ENCODE data around the gene GHRH.

GHRH gene

GRCh38 chr20:37259865-37260264 lies 1.7 kb downstream of the GHRH start:
- POLR2A ChIA-PET, result no interaction called here
- no peak for DNase-seq (ENCODE audit: extremely low spot score)
- TF ChIP-seq SUZ12 (IDR thresholded peaks at IDR 0.05), result no peak
- no peak for TF ChIP-seq FOXM1 (IDR thresholded peaks at IDR 0.05; ENCODE audit: borderline replicate concordance)
- CTCF ChIA-PET, result interaction anchor here (1.2 to 1.7 kb wide), 2 partner anchors 10 to 68 kb away, joined by 3 to 5 read pairs; no protein-coding TSS in a partner anchor

GRCh38 chr20:37259031-37259430 lies 2.6 kb downstream of the GHRH start:
- no peak for DNase-seq (ENCODE audit: extremely low spot score)
- ChIA-PET CTCF (interaction anchor here (0.8 to 1.7 kb wide), 2 partner anchors 11 to 64 kb away, joined by 3 to 5 read pairs; no protein-coding TSS in a partner anchor), POLR2A (no interaction called here)
- TF ChIP-seq L3MBTL2 (conservative IDR thresholded peaks at IDR 0.05) (no peak), ARNT (IDR thresholded peaks at IDR 0.05) (no peak), TARDBP (IDR thresholded peaks at IDR 0.05) (no peak), SP1 (IDR thresholded peaks at IDR 0.05) (no peak), BHLHE40 (IDR thresholded peaks at IDR 0.05; ENCODE audit: borderline replicate concordance) (no peak), FOXM1 (IDR thresholded peaks at IDR 0.05; ENCODE audit: borderline replicate concordance) (no peak)

- no peak for TF ChIP-seq CTBP1 (IDR thresholded peaks at IDR 0.05; ENCODE audit: borderline replicate concordance)
- TF ChIP-seq FOXK2 (IDR thresholded peaks at IDR 0.05), result no peak
- TF ChIP-seq ARNT (IDR thresholded peaks at IDR 0.05), result no peak
- no peak for TF ChIP-seq TARDBP (IDR thresholded peaks at IDR 0.05)
- TF ChIP-seq SP1 (IDR thresholded peaks at IDR 0.05), result no peak
- no peak for TF ChIP-seq NFRKB (IDR thresholded peaks at IDR 0.05)
- TF ChIP-seq L3MBTL2 (conservative IDR thresholded peaks at IDR 0.05), result no peak
- no peak for TF ChIP-seq BHLHE40 (IDR thresholded peaks at IDR 0.05; ENCODE audit: borderline replicate concordance)
- TF ChIP-seq SUZ12 (IDR thresholded peaks at IDR 0.05), result no peak
- no peak for TF ChIP-seq ELF4 (IDR thresholded peaks at IDR 0.05)
- TF ChIP-seq FOXA1 (IDR thresholded peaks at IDR 0.05), result no peak
- no peak for TF ChIP-seq HDGF (IDR thresholded peaks at IDR 0.05; ENCODE audit: borderline replicate concordance)
- no peak for TF ChIP-seq LEF1 (IDR thresholded peaks at IDR 0.05; ENCODE audit: borderline replicate concordance)
- TF ChIP-seq PKNOX1 (IDR thresholded peaks at IDR 0.05), result no peak
- no peak for TF ChIP-seq ZNF384 (IDR thresholded peaks at IDR 0.05)
- CTCF ChIA-PET, result interaction anchor here (0.6 to 0.8 kb wide), 2 partner anchors 12 to 63 kb away, joined by 3 read pairs; no protein-coding TSS in a partner anchor
- POLR2A ChIA-PET, result no interaction called here
- no peak for DNase-seq (ENCODE audit: extremely low spot score)
Observed at GRCh38 chr20:37257988-37258387, 3.6 kb downstream of the GHRH start.

GRCh38 chr20:37257530-37257929 lies 4.1 kb downstream of the GHRH start:
- CTCF ChIA-PET, result no interaction called here
- DNase-seq (ENCODE audit: extremely low spot score), result no peak
- TF ChIP-seq HDGF (IDR thresholded peaks at IDR 0.05; ENCODE audit: borderline replicate concordance), result no peak
- no peak for TF ChIP-seq FOXK2 (IDR thresholded peaks at IDR 0.05)
- TF ChIP-seq NFRKB (IDR thresholded peaks at IDR 0.05), result no peak
- TF ChIP-seq ARNT (IDR thresholded peaks at IDR 0.05), result no peak
- TF ChIP-seq BHLHE40 (IDR thresholded peaks at IDR 0.05; ENCODE audit: borderline replicate concordance), result no peak
- TF ChIP-seq FOXM1 (IDR thresholded peaks at IDR 0.05; ENCODE audit: borderline replicate concordance), result no peak
- no peak for TF ChIP-seq LEF1 (IDR thresholded peaks at IDR 0.05; ENCODE audit: borderline replicate concordance)
- TF ChIP-seq SP1 (IDR thresholded peaks at IDR 0.05), result no peak
- TF ChIP-seq ELF4 (IDR thresholded peaks at IDR 0.05), result no peak
- no peak for TF ChIP-seq CTBP1 (IDR thresholded peaks at IDR 0.05; ENCODE audit: borderline replicate concordance)
- TF ChIP-seq ZNF384 (IDR thresholded peaks at IDR 0.05), result no peak
- no peak for TF ChIP-seq L3MBTL2 (conservative IDR thresholded peaks at IDR 0.05)
- TF ChIP-seq PKNOX1 (IDR thresholded peaks at IDR 0.05), result no peak
- TF ChIP-seq SUZ12 (IDR thresholded peaks at IDR 0.05), result no peak
- no peak for TF ChIP-seq FOXA1 (IDR thresholded peaks at IDR 0.05)
- no peak for TF ChIP-seq TARDBP (IDR thresholded peaks at IDR 0.05)
- POLR2A ChIA-PET, result no interaction called here

- DNase-seq (ENCODE audit: extremely low spot score), result no peak
- POLR2A ChIA-PET, result no interaction called here
- TF ChIP-seq ZNF384 (IDR thresholded peaks at IDR 0.05), result no peak
- TF ChIP-seq SP1 (IDR thresholded peaks at IDR 0.05), result no peak
- TF ChIP-seq PKNOX1 (IDR thresholded peaks at IDR 0.05), result no peak
- TF ChIP-seq FOXK2 (IDR thresholded peaks at IDR 0.05), result no peak
- no peak for TF ChIP-seq LEF1 (IDR thresholded peaks at IDR 0.05; ENCODE audit: borderline replicate concordance)
- TF ChIP-seq ARNT (IDR thresholded peaks at IDR 0.05), result no peak
- TF ChIP-seq TARDBP (IDR thresholded peaks at IDR 0.05), result no peak
- TF ChIP-seq NFRKB (IDR thresholded peaks at IDR 0.05), result no peak
- no peak for TF ChIP-seq FOXA1 (IDR thresholded peaks at IDR 0.05)
- TF ChIP-seq FOXM1 (IDR thresholded peaks at IDR 0.05; ENCODE audit: borderline replicate concordance), result no peak
- no peak for TF ChIP-seq CTBP1 (IDR thresholded peaks at IDR 0.05; ENCODE audit: borderline replicate concordance)
- TF ChIP-seq L3MBTL2 (conservative IDR thresholded peaks at IDR 0.05), result no peak
- TF ChIP-seq ELF4 (IDR thresholded peaks at IDR 0.05), result no peak
- TF ChIP-seq BHLHE40 (IDR thresholded peaks at IDR 0.05; ENCODE audit: borderline replicate concordance), result no peak
- no peak for TF ChIP-seq SUZ12 (IDR thresholded peaks at IDR 0.05)
- TF ChIP-seq HDGF (IDR thresholded peaks at IDR 0.05; ENCODE audit: borderline replicate concordance), result no peak
- CTCF ChIA-PET, result no interaction called here
Observed at GRCh38 chr20:37256286-37256685, 5.3 kb downstream of the GHRH start.

GRCh38 chr20:37254114-37254878 lies 7.3 kb downstream of the GHRH start:
- ChIA-PET POLR2A (no interaction called here), CTCF (no interaction called here)
- TF ChIP-seq SP1 (IDR thresholded peaks at IDR 0.05) (no peak), FOXK2 (IDR thresholded peaks at IDR 0.05) (no peak), L3MBTL2 (conservative IDR thresholded peaks at IDR 0.05) (no peak), LEF1 (IDR thresholded peaks at IDR 0.05; ENCODE audit: borderline replicate concordance) (no peak), FOXM1 (IDR thresholded peaks at IDR 0.05; ENCODE audit: borderline replicate concordance) (no peak), HDGF (IDR thresholded peaks at IDR 0.05; ENCODE audit: borderline replicate concordance) (no peak), PKNOX1 (IDR thresholded peaks at IDR 0.05) (no peak), ARNT (IDR thresholded peaks at IDR 0.05) (no peak), FOXA1 (IDR thresholded peaks at IDR 0.05) (no peak), TARDBP (IDR thresholded peaks at IDR 0.05) (no peak), CTBP1 (IDR thresholded peaks at IDR 0.05; ENCODE audit: borderline replicate concordance) (no peak), ELF4 (IDR thresholded peaks at IDR 0.05) (no peak), NFRKB (IDR thresholded peaks at IDR 0.05) (no peak), BHLHE40 (IDR thresholded peaks at IDR 0.05; ENCODE audit: borderline replicate concordance) (no peak)
- no peak for DNase-seq (ENCODE audit: extremely low spot score)

Data from HEK293T (cell line).